Fibroblast of gingiva (primary cell): ENCODE data around the gene MED15.

ENCODE experiments used
- DNase-seq: peaks from one replicate; pipeline ENCODE4 v3.0.0-alpha.2; 2011; ENCODE audit warnings: low read depth

Gene MED15

DNA sequence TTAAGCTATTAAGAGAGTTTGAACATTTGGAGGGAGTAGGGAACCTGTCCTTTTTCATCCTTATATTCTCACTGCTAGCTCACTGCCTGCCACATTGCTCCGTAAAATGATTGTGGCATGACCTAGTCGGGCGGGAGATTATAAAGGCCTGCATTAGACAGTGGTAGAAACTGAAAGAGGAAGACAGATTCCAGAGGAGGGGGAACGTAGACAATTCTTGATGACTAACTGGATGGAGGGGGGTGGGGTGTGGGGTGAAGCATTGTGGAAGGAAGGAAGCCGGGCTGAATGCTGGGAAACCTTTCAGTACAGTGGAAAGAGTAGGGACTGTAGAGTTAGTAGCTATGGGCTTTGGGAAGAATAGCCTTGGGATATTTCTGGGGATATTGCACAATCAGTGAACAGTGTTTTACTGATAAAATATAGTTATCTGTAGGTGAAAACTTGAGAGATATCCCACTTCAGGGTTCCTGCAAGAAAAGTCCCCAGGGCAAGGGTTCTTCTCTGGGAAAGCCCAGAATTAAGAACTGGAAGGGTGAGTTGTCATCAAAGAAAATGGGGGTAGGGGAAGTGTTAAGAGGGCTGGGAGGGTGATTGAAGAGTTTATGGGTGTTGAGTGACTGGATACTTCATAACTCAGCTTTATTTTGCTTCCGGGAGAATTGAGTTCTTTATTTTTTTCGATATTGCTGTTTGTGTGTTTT, 2.1 kb downstream of the MED15 start:
- DNase-seq, result peak; percentile 80

DNA sequence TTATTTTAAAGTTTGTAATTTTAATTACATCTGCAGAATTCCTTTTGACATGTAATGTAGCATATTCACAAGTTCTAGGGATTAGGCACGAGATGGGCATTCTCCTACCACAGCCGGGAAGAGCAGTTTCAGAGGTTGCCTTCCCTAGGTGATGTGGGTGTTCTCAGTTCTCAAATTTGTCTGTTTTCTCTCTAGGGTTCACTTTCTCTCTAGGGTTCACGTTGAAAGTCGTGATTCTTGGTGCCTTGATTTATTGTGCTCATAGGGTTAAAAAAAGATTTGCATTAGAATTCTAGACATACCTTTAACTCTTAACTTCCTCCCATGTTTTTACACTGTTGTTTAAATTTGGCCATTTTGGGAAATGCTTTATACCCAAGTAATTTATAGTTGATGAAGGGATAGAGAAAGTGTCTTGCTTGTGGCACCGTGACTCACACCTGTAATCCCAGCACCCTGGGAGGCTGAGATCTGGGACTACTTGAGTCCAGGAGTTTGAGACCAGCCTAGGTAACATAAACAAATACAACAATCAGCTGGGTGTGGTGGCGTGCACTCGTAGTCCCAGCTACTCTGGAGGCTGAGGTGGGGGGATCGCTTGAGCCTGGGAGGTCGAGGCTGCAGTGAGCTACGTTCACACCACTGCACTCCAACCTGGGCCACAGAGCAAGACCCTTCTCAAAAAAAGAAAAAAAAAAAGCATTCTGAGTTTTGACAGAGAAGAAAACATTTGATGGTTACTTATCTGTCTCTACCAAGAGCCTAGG, 3.6 kb downstream of the MED15 start:
- no peak for DNase-seq

DNA sequence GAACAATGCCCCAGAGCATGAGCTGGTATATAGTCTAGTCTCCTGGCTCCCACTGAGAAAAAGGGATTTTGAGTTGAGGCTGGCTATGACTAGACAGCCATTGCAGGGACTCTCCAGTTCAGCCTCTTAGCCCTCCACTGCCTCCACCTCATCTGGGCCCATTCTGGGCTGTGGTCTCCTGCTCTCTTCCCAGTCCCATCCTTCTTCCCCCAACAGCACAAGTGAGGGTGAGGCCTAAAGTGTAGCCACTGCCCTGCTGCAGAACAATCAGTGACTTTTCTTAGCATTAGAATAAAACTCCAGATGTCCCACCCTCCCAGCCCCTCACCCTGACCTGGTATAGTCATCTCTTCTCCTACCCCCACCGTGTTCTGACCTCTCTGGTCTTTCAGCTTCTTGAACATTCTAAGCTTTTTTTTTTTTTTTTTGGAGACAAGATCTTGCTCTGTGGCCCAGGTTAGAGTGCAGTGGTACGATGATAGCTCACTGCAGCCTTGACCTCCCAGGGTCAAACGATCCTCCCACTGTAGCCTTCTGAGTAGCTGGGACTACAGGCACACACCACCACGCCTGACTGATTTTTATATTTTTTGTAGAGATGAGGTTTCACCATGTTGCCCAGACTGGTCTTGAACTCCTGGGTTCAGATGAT, 4.3 kb downstream of the MED15 start:
- DNase-seq, result no peak

DNA sequence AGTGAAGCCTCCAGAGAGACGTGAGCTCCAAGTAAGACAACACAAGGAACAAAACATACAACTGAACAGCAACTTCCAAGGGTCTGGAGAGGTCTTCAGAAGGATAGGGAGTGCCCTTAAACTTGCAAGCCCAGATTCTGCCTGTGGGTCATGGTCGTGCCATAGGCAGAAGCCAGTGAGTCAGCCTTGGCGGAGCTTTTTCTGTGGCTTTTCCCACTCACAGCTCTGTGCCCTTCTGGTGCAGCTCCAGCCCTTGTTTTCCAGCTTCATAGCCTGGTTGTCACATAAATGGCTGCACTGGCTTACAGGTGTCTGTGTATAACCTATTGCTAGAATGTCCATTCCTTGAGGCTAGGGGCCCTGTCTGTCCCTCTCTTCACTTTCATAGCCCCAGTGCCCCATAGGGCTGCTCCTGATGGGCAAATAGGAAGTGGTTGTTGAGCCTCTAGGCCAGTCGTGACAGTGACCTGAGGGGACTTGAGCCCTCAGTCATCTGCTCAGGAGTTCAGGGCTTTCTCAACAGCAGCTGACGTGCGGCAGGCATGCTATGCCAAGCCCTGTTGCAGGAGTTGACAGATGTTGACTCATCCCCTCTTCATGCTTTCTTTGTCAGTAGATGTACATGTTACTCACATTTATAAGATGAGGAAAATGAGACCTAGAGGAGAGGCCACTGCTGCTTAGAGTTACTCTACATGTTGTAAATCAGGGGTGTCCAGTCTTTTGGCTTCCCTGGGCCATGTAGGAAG, 7.4 kb downstream of the MED15 start:
- DNase-seq, result peak; percentile 88

DNA sequence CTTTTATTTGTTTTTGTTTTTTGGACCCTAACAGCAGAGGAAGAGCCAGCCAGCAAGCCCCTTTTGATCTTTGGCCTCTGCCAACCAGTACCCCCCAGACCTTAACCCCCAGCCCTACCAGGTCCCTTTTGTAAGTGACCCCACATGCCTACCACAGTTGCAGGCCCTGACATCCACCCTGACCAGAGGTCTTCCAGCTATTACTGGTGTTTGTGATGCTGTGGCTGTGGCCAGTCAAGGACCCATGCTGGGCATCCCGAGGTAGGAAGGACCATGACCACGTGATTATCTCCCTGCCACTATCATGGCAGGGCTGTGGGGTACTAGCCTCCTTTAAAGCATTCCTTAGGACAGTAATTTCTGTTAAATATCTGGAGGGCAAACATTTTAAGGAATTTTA, 9.0 kb downstream of the MED15 start:
- DNase-seq, result no peak

DNA sequence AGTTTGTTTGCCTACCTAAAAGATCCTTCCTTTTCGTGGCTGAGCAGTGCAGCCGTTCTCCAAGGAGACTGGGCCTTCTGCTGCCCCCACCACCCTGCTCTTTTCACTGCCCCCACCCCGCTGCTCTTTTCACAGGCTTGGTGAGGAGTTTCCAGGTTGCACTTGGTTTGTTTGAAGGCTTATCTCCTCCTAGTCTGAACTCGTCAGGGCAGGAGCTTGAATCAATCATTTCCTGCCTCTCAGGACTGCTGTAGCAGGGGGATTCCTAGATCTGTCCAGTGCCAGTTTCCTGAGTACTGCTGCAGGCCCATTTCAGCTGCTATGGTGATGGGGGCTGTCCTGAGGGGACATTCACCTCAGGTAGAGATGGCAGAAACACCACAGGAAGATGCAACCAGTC, 10.0 kb downstream of the MED15 start:
- no peak for DNase-seq

DNA sequence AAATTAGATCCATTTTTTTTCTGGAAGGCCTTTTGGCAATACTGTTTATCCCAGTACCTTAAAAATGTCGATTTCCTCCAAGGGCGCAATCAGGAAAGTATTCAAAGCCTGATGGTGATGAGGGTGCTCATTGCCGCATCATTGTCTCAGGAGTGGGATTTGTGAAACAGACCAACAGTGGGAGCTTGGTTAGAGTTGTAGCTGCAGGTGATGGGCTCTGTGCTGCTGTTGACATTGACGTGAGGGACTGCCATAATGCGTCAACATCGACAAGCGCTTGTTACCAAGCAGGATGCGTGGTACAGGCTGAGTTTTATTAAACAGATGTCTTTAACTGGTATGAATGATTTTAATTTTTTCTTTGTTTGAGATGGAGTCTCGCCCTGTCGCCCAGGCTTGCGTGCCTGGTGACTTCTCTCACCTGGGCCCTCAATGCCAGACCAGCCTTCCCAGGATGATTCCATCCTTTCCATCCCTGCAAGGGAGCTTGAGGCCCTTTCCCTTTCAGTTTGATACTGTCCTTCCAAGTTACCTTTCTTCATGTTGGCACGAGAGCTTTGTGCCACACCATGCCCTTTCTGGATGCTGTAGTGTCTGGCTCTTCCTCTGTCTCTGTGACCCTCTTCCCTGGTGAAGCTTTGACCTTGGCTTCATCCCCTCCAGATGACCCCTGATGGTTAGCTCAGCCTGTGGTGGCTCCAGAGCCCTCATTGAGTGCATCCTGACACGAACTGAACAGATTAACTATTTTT, 10.6 kb downstream of the MED15 start:
- no peak for DNase-seq

DNA sequence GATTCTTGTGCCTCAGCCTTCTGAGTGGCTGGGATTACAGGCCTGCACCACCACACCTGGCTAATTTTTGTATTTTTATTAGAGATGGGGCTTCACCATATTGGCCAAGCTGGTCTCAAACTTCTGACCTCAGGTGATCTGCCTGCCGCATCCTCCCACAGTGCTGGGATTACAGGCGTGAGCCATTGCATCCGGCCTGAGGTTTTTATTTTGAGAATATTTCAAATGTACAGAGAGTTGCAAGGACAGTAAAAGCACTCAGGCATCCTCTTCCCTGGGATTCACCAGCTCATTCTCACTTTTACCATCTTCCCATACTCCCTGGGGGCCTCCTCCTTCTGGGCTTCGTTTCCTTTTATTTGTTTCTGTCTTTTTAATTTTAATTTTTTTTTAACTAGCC, 12.1 kb downstream of the MED15 start:
- DNase-seq, result no peak

DNA sequence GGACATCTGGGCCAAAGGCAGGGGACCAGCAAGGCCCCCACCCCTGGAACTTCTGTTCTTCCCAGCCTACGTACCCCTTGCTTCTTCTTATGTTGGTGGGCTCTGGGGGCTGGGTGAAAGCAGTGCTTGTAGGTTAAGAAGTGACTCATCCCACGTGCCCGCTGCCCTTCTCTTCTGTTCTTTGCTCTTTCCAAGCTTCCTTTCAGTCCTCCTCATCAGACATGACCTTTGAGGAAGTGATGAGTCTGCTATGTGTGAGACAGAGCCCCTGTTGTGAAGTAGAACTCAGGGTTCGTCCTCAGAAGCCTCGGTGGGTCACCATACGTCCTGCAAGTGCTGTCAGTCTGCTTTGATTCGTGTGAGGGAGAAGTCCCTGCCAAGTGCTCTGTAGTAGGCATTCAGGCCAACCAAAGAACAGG, 12.7 kb downstream of the MED15 start:
- no peak for DNase-seq

DNA sequence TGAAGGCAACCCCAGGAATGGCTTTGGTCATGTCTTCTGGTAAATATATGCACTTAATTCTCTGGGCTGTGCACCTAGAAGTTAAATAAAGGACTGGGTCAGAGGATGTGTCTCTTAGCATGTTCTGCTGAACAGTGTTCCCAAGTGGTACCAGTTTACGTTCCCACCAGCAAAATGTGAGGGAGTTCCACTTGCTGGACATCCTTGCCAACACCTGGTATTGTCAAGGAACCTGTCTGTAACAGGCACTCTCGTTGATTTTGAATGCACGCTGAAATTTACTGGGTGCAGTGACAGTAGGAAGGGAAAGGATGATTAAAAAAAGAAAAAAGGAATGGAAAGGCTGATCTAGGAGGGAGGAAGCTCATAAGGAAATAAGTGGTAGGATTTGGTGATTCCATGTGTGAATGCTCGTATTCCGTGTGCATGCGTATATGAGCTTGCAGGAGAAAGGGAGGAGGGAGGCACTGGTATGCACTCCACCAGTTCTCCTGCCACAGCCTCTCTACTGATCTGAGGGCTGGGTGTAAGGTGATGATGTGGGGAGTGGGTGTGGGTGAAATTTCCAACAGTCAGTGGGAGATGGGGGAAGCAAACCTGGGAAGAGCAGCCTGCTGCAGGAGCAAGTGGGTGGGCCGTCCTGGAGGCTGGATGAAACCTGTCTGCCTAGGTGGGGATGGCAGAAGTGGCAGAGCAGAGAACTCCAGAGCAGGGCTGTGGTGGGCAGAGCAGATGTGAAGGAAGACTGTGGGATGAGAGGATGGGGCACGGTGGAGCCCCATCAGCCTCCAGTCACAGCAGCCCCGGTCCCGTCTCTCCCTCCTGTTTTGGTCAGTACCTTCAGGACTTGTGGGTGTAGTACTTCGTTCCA, 15.0 kb downstream of the MED15 start:
- no peak for DNase-seq

DNA sequence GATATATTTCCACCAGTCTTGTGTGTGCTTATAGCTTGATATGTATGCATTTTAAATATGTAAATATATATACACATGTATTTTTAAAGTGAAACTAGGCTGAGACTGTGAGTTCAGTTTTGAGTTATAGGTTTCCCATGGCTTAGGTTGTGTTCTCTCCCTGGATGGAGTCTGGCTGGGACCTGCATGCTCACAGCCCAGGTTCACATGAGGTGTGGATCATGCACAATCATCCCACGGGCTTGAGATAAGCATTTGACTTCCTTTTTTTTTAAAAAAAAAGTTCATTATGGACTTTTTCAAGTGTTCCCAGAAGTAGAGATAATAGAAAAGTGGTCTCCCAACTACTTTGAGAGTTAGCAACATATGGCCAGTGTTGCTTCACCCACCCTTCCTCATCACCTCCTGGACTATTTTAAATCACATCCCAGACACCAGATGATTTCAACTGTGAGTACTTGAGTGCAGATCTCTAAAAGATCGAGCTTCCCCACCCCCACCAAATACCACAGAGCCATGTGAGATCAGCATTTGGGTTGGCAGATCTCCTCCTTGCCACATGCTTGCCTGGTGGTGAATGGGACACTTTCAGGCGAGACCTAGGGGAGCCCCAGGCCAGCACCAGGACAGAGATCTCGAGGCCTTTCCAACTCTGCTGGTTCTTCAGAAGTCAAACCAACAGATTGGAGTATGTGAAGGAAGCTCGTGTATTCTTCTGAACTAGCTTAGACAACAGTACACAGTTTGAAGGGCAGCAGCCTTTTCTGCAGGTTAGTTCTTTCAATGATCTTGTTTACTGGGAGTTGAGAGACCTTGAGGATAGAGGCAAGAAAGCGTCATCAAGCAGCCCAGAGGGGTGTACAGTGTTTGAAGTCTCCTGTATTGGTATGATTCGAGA, 15.9 kb downstream of the MED15 start:
- DNase-seq, result peak; percentile 80

DNA sequence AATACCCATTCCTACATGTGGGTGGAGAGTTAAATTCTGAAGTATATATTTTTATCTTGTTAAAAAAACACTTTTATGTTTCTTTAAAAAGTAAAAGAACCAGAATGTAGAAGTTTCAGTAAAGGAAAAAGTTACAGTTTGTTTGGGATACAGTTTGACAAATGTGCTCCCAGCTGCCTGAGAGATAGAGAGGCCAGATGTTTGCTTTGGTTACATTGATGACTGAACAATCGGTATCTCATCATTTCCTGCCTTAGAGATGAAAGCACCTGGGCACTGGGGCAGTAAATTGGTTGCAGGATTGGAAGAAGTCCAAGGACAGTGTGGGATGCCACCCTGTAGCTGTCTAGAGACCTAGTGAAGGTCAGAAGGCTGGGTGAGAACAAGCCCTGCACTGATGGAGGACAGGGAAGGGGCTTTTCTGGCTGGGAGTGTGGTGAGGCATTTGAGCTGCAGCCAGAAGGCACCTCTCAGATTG, 16.6 kb downstream of the MED15 start:
- DNase-seq, result no peak

DNA sequence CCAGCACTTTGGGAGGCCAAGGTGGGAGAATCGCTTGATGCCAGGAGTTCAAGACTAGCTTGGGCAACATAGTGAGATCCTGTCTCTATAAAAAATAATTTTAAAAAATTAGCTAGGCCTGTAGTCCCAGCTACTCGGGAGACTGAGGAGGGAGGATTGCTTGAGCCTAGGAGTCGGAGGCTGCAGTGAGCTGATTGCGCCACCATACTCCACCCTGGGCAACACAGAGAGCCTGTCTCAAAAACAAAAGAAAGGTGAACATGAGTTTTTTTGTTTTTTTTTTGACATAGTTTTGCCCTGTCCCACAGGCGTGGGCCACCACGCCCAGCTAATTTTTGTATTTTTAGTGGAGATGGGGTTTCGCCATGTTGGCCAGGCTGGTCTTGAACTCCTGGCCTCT, 17.6 kb downstream of the MED15 start:
- no peak for DNase-seq

DNA sequence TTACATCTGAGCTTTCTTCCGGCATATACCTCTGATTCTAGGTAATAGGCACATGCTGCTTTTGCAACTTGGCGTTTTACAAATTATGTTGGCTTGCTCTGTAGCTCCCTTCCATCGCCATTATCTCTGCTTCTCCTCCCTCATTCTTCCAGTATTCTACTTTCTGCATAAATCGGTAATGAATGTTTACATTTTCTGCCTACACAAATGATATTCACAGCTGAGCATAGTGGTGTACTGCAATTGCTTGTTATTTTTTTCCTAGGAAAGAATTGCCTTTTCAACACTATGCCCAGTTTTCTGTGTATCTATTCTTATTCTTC, 18.9 kb downstream of the MED15 start:
- DNase-seq, result no peak

DNA sequence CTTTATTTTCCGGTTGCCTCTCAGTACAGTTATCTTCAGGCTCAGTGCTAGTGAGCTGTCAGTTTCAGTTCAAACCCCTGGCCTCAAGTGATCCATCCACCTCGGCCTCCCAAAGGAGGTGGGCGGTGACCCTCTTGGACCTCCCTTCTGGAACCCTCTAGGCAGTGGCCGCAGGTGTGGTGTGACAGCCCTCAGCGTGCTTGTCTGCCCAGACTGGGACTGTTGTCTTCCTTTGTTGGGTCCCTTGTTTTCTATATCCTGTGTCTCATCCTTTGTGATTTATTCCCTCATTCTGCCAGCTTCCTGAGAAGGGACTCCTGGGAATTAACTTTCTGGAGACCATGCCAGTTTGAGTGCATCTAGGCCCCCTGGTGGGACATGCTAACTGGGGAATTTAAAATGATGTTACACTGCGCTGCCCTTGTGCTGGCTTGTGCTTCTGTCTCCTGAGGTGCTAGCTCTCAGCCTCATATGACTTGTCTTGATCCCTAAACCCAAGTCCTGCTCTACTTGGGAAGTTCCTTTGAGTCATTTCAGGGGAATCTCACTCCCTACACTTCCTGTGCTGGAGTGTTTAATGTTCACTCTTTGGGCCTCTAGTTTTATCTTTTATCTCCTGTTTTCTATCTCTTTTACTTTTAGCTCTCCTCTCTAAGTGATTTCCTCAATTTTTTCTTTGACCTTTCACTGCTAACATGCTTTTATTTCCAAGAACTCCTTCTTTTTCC, 19.4 kb downstream of the MED15 start:
- DNase-seq, result peak; percentile 56

DNA sequence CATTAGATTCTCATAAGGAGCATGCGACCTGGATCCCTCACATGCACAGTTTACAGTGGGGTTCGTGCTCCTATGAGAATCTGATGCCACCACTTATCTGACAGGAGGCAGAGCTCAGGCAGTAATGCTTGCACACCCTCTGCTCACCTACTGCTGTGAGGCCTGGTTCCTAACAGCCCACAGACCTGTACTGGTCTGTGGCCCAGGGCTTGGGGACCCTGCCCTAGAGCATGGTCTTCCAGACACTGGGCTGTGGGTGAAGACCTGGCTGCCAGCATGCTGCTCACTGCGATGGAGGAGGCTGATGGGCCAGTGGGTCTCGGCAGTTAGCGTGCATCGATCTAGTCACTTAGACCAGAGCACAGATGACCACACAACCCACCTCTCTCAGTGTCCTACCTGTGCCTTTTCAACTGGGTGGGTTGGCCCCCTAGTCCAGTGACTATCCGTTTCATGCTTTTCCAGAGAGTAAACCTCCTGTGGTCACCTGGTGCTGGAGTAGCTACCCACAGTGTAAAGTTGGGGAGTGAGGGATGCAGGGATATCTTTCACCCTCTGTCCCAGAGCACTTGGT, 21.1 kb downstream of the MED15 start:
- no peak for DNase-seq

DNA sequence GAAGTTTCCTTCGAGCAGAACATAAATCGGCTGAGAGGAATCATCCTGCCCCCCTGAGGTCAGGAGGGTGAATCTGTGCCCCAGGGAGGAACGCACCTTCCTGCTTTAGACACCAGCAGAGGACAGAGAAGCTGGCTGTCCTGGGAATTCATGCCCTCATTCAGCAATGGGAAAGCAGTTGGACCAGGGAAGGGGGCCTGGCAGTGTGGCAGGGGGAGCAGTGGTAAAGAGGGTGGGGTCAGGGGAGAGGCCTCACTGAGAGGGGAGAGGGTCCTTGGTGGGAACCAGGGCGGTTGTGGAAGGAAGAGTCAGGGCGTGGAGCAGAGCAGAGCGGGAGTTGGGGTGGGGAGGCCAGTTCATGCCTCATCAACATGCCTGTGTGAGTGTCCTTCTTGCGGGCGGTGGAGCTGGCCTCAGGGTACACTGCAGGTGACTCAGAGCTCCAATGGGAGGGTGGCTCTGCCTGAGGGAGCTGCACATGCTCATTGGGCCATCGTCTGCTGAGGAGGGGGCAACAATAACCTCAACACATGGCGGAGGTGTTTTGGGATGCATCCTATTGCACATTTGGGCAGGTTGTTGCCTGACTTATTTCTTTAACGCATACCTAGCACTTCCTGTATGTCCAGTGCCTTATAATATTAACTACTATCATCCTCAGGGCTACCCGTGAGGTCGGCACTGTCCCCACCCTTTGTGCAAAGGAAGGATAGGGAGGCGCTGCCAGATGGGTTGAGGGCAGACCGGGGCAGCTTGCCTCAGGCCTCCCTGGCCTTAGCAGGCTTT, 23.2 kb downstream of the MED15 start:
- peak; percentile 50 for DNase-seq

DNA sequence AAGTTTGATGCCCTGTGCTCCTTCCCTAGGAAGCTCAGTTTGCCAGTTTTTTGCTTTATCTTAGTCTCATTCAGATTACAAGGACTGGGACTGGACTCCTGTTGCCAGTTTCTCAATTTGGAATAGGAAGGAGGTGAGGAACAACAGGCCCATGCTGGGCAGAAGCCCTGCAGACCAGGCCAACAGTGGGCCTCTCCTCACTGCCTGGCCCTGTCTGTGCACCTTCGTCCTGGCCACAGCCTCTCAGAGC, 23.7 kb downstream of the MED15 start:
- no peak for DNase-seq
